RCC 7860 (cell line): ENCODE results near the gene GNS.

ENCODE experiments used
- DNase-seq: peaks from one replicate; pipeline ENCODE4 v3.0.0-alpha.2; 2015; ENCODE audit warnings: low spot score
- FAIRE-seq: peaks from 2 replicates; lab custom pipeline; 2012; peaks lifted over from hg19 to GRCh38; lab: Jason Lieb, UNC

GNS gene

GRCh38 chr12:64678835-64679234 lies 80.4 kb downstream of the GNS start:
- no peak for FAIRE-seq

GRCh38 chr12:64678248-64678647 lies 81.0 kb downstream of the GNS start:
- DNase-seq (no peak), FAIRE-seq (no peak)

More at GRCh38 chr12:64678835-64679234, 80.4 kb downstream of the GNS start:
- DNase-seq, result no peak

- DNase-seq, result peak; percentile 41
- peak; percentile 2 for FAIRE-seq
Measured at GRCh38 chr12:64675795-64676194, 83.4 kb downstream of the GNS start.

GRCh38 chr12:64674367-64674922 lies 84.8 kb downstream of the GNS start:
- FAIRE-seq, result no peak
- no peak for DNase-seq

GRCh38 chr12:64673490-64674169 lies 85.6 kb downstream of the GNS start:
- FAIRE-seq (no peak), DNase-seq (no peak)

- no peak for DNase-seq
- FAIRE-seq, result no peak
Measured at GRCh38 chr12:64672925-64673409, 86.2 kb downstream of the GNS start.

GRCh38 chr12:64671681-64672080 lies 87.5 kb downstream of the GNS start:
- no peak for DNase-seq
- no peak for FAIRE-seq

GRCh38 chr12:64670919-64671639 lies 88.1 kb downstream of the GNS start:
- no peak for DNase-seq
- no peak for FAIRE-seq

GRCh38 chr12:64670019-64670418 lies 89.2 kb downstream of the GNS start:
- DNase-seq (no peak), FAIRE-seq (no peak)

GRCh38 chr12:64669270-64669842 lies 89.8 kb downstream of the GNS start:
- DNase-seq (peak; percentile 6), FAIRE-seq (no peak)

GRCh38 chr12:64667793-64668192 lies 91.4 kb downstream of the GNS start:
- FAIRE-seq, result no peak

GRCh38 chr12:64666054-64666914 lies 92.9 kb downstream of the GNS start:
- DNase-seq, result no peak
- FAIRE-seq, result no peak

More at GRCh38 chr12:64667793-64668192, 91.4 kb downstream of the GNS start:
- DNase-seq, result no peak

- FAIRE-seq, result no peak
- no peak for DNase-seq
Measured at GRCh38 chr12:64665514-64665913, 93.7 kb downstream of the GNS start.
